Small intestine (tissue), 7 donors: Measurements from ENCODE around the gene GRIK4. TPM values are rescaled to one million over a fixed set of nuclear protein-coding genes. Genes with fewer than 3 reads are reported as not detected.
"Not testable (repeated sequence)": the region's sequence is repeated elsewhere in the genome, so short reads cannot be mapped to it uniquely, and the experiment has no call there.

Experiments
- DNase-seq, 2 donors: peaks; one replicate each; pipeline versions ENCODE4 v3.0.0 to v3.0.0-alpha.2; 2013
- FAIRE-seq: peaks from 2 replicates; lab custom pipeline; 2012; peaks lifted over from hg19 to GRCh38; lab: Jason Lieb, UNC
- H3K27ac ChIP-seq, 3 donors: one replicate each; pipeline ENCODE4 v1.5.1; 2013; ENCODE audit warnings: low read length in 2 of 3, mild to moderate bottlenecking in 2 of 3, control low read depth in 1 of 3, inconsistent platforms in 1 of 3, low read depth in 1 of 3, moderate library complexity in 1 of 3
- H3K27me3 ChIP-seq, 3 donors: one replicate each; pipeline ENCODE4 v1.6.1; 2013; ENCODE audit warnings: low read length in 3 of 3, inconsistent platforms in 1 of 3; ENCODE audit not compliant: control insufficient read depth in 3 of 3, insufficient read depth in 3 of 3
- H3K36me3 ChIP-seq, 3 donors: one replicate each; pipeline ENCODE4 v1.6.1; 2013; ENCODE audit warnings: low read length in 3 of 3, inconsistent platforms in 1 of 3, low read depth in 1 of 3, mild to moderate bottlenecking in 1 of 3, moderate library complexity in 1 of 3; ENCODE audit not compliant: control insufficient read depth in 3 of 3, insufficient read depth in 2 of 3
- H3K4me1 ChIP-seq, 3 donors: one replicate each; pipeline ENCODE4 v1.6.1; 2013; ENCODE audit warnings: low read length in 2 of 3, inconsistent platforms in 1 of 3, low read depth in 1 of 3, mild to moderate bottlenecking in 1 of 3, moderate library complexity in 1 of 3; ENCODE audit not compliant: control insufficient read depth in 3 of 3, insufficient read depth in 2 of 3
- H3K4me3 ChIP-seq, 3 donors: one replicate each; pipeline ENCODE4 v1.5.1; 2013; ENCODE audit warnings: low read length in 3 of 3, control low read depth in 1 of 3, inconsistent platforms in 1 of 3, low read depth in 1 of 3, mild to moderate bottlenecking in 1 of 3, moderate library complexity in 1 of 3
- H3K9me3 ChIP-seq, 2 donors: one replicate each; pipeline ENCODE4 v1.6.1; 2013; ENCODE audit warnings: low read depth in 1 of 2, low read length in 1 of 2; ENCODE audit not compliant: control insufficient read depth in 2 of 2, insufficient read depth in 1 of 2
- WGBS, 3 donors: extraction: QIAGEN DNeasy Blood & Tissue Kit; methylation state at CpG; one replicate each; pipeline ENCODE4 v1.1.7; 2013; 5-methylcytosine and 5-hydroxymethylcytosine counted together
- polyA plus RNA-seq, 4 donors: library from polyadenylated mRNA; stranded (reverse) in 3 of 4; unstranded in 1 of 4; fragments of 200-250 nt in 3 of 4; fragments of 120-200 nt in 1 of 4; gene quantifications; one replicate each; pipeline versions ENCODE4 v1.2.1 to v1.2.3, GENCODE V29; 2013
- donor health status: healthy with polysubstance abuse.
- donor health status: control.
- donor health status: control.
- donor health status: Bipolar disorder and iron deficiency.
- donor health status: healthy.

Gene GRIK4
- polyA plus RNA-seq, 4 donors: 0.15 to 1.4 (median 0.27) TPM; not detected in 1

DNA sequence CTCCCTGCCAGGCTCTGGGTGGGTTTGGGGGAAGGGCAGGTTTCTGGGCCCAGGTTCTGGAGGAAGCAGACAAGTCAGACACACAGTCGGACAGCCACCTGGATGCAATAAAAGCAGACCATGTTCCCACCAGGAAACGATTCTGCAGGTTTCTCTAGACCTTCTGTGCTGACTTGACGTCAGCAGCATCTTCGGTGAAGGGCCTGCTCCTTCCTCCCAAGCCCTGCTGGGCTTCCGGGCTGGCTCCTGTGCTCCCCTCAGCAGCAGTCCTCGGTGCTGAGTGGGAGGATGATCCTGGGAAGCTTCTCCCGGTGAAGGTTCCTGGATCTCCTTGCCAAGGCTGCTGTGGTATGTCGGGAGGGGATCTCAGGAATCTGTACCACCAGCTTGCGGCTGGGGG, 240.0 kb downstream of the GRIK4 start:
- no peak overlapping the region for H3K27ac ChIP-seq
- no peak for DNase-seq
- no peak for FAIRE-seq
- no peak overlapping the region for H3K4me3 ChIP-seq
- no peaks in the 10 kb centered on the region for H3K4me1 ChIP-seq
- WGBS, 3 donors: 61 to 66% (median 65%) methylated on average over 9 of the region's 9 CpGs
- no peaks in the 10 kb centered on the region for H3K27me3 ChIP-seq
- H3K36me3 ChIP-seq: no peaks in the 10 kb centered on the region
- no peaks in the 10 kb centered on the region for H3K9me3 ChIP-seq

- WGBS, 3 donors: 75 to 83% (median 80%) methylated on average over 7 of the region's 7 CpGs
- DNase-seq: no peak
- H3K27me3 ChIP-seq: no peaks in the 10 kb centered on the region
- H3K4me1 ChIP-seq: no peaks in the 10 kb centered on the region
- no peak for FAIRE-seq
- no peaks in the 10 kb centered on the region for H3K9me3 ChIP-seq
- H3K4me3 ChIP-seq: no peak overlapping the region
- no peak overlapping the region for H3K27ac ChIP-seq
- no peaks in the 10 kb centered on the region for H3K36me3 ChIP-seq
Measured at GRCh38 chr11:120752668-120753067, 241.1 kb downstream of the GRIK4 start.

GRCh38 chr11:120756931-120757330, 245.4 kb downstream of the GRIK4 start:
- Histone ChIP-seq H3K27ac (no peak overlapping the region), H3K36me3 (no peaks in the 10 kb centered on the region), H3K27me3 (no peaks in the 10 kb centered on the region), H3K9me3 (no peaks in the 10 kb centered on the region), H3K4me3 (no peak overlapping the region), H3K4me1 (no peaks in the 10 kb centered on the region)
- 71 to 86% (median 77%) methylated on average over 3 of the region's 3 CpGs for WGBS, 3 donors
- DNase-seq (no peak), FAIRE-seq (no peak)

DNA sequence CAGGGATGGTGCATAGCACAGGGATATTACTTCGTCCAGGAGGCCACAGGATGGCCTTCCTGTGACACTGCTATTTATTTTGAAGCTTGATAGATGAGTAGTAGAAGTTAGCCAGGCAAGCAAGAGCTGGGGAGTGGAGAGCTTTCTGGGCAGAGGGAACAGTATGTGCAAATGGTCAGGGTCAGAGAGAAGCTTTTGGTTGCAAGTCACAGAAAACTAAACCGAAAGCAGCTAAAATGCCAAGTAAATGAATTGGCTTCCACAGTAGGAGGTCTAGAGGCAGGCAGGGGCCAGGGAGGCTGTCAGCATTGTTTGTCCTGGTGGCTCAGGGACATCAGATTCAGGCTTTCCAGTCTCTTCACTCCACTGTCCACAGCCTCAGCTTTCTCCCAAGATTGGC, 247.5 kb downstream of the GRIK4 start:
- no peak for FAIRE-seq
- 54 to 78% (median 60%) methylated on average over 2 of the region's 2 CpGs for WGBS, 3 donors

DNA sequence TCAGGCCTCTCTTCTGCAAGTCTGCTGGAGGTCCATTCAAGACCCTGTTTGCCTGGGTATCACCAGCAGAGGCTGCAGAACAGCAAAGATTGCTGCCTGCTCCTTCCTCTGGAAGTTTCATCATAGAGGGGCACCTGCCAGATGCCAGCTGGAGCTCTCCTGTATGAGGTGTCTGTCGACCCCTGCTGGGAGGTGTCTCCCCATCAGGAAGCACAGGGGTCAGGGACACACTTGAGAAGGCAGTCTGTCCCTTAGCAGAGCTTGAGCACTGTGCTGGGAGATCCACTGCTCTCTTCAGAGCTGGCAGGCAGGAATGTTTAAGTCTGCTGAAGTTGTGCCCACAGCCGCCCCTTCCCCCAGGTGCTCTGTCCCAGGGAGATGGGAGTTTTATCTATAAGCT, 254.2 kb downstream of the GRIK4 start:
- H3K27ac ChIP-seq, FAIRE-seq, H3K27me3 ChIP-seq, H3K4me1 ChIP-seq, H3K9me3 ChIP-seq, H3K36me3 ChIP-seq, DNase-seq, H3K4me3 ChIP-seq: not testable (repeated sequence)
- 55 to 77% (median 61%) methylated on average over 2 of the region's 2 CpGs for WGBS, 3 donors

More for the DNA sequence above, 247.5 kb downstream of the GRIK4 start:
- Histone ChIP-seq H3K4me3 (no peak overlapping the region), H3K4me1 (no peaks in the 10 kb centered on the region), H3K36me3 (no peaks in the 10 kb centered on the region), H3K9me3 (no peaks in the 10 kb centered on the region), H3K27ac (no peak overlapping the region), H3K27me3 (no peaks in the 10 kb centered on the region)
- DNase-seq: no peak

DNA sequence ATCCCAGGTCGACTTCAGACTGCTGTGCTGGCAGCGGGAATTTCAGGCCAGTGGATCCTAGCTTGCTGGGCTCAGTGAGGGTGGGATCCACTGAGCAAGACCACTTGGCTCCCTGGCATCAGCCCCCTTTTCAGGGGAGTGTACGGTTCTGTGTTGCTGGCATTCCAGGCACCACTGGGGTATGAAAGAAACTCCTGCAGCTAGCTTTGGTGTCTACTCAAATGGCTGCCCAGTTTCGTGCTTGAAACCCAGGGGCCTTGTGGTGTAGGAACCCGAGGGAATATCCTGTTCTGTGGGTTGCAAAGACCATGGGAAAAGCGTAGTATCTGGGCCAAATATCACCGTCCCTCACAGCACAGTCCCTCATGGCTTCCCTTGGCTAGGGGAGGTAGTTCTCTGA, 254.8 kb downstream of the GRIK4 start:
- 79 to 85% (median 82%) methylated on average over 7 of the region's 7 CpGs for WGBS, 3 donors
- Histone ChIP-seq H3K27me3 (no peaks in the 10 kb centered on the region), H3K27ac (no peak overlapping the region), H3K4me3 (no peak overlapping the region), H3K9me3 (peaks cover 0 to 6% of the 10 kb centered on the region in 2 donors), H3K36me3 (no peaks in the 10 kb centered on the region), H3K4me1 (no peaks in the 10 kb centered on the region)
- no peak for FAIRE-seq
- no peak for DNase-seq

DNA sequence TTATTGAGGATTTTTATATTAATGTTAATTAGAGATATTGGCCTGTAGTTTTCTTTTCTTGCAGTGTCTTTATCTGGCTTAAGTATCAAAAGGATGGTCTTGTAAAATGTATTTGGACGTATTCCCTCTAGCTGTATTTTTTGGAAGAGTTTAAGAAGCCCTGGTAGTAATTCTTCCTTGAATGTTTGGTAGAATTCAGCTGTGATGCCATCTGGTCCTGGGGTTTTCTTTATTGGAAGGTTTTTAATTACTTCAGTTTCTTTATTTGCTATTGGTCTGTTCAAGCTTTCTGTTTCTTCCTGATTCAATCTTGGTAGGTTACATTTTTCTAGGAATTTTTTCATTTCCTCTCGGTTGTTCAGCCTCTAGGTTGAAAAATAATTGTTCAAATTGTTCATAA, 257.4 kb downstream of the GRIK4 start:
- peaks cover 0 to 2% (median 0%) of the 10 kb centered on the region in 3 donors for H3K4me1 ChIP-seq
- no peak overlapping the region for H3K4me3 ChIP-seq
- H3K36me3 ChIP-seq: no peaks in the 10 kb centered on the region
- no peak for FAIRE-seq
- 58 to 81% (median 75%) methylated on average over 2 of the region's 2 CpGs for WGBS, 3 donors
- DNase-seq: no peak
- H3K9me3 ChIP-seq: peaks cover 0 to 6% of the 10 kb centered on the region in 2 donors
- peaks cover 0 to 2% (median 0%) of the 10 kb centered on the region in 3 donors for H3K27me3 ChIP-seq
- H3K27ac ChIP-seq: no peak overlapping the region

DNA sequence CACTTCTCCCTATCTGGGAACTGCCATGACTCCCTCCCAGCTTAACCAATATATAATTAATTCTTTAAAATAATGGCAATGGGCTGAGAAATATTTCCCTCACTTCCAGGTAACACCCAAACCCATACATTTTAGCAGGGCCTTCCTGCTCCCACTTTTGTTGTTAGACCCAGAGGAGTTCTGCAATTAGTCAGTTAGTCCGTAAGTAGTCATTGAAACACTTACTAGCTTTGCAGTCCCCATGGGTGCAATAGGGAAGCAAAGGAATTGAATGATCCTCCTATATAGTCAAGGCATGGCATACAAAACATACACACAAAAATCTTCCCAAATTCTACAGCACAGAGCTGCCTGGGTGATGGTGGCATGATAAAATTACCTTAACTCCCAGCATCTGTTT, 258.4 kb downstream of the GRIK4 start:
- Histone ChIP-seq H3K36me3 (no peaks in the 10 kb centered on the region), H3K9me3 (peaks cover 0 to 6% of the 10 kb centered on the region in 2 donors), H3K27me3 (peaks cover 0 to 2% (median 0%) of the 10 kb centered on the region in 3 donors), H3K4me1 (peaks cover 0 to 2% (median 0%) of the 10 kb centered on the region in 3 donors), H3K27ac (no peak overlapping the region), H3K4me3 (no peak overlapping the region)
- no peak for DNase-seq
- WGBS, 3 donors: 81 to 92% (median 91%) methylated on average over 1 of the region's 1 CpG
- no peak for FAIRE-seq

GRCh38 chr11:120771551-120772060, 260.1 kb downstream of the GRIK4 start:
- no peak for FAIRE-seq
- peaks cover 0 to 2% (median 0%) of the 10 kb centered on the region in 3 donors for H3K27me3 ChIP-seq
- H3K4me1 ChIP-seq: peaks cover 0 to 2% (median 0%) of the 10 kb centered on the region in 3 donors

More at GRCh38 chr11:120771551-120772060, 260.1 kb downstream of the GRIK4 start:
- DNase-seq: no peak
- Histone ChIP-seq H3K4me3 (no peak overlapping the region), H3K36me3 (no peaks in the 10 kb centered on the region), H3K27ac (no peak overlapping the region), H3K9me3 (no peaks in the 10 kb centered on the region)
